ENCODE results near the gene MAN2B1. TPM values are rescaled to one million over a fixed set of nuclear protein-coding genes. Genes with fewer than 3 reads are reported as not detected.
A peak's percentile ranks its signal among the peaks of the same experiment; 100 is the strongest.

The MAN2B1 gene
- total RNA-seq, 4 donors from 2014 or later: 18.0 to 34.2 (median 29.3) TPM

GRCh38 chr19:12675940-12676339 lies 9.4 kb upstream of the MAN2B1 start:
- intact Hi-C loops (cut with DNase I; ENCODE audit: low total_unique reads) (no loop called here), in situ Hi-C loops (cut with MboI; ENCODE audit: low sequenced_read_pairs in 4 of 4) (loop anchor here in 1 of 4 donors (10.0 kb wide), 1 partner anchor 121 kb away; the partner anchor contains the start of gene ZNF564)
- Histone ChIP-seq H3K9me3 (no peaks in the 10 kb centered on the region), H3K4me3 (no peak overlapping the region), H3K27me3 (no peaks in the 10 kb centered on the region), H3K27ac (no peak overlapping the region), H3K36me3 (peaks cover 5 to 78% of the 10 kb centered on the region in 2 donors), H3K4me1 (peaks cover 2 to 11% of the 10 kb centered on the region in 2 donors)
- DNase-seq (no peak), ATAC-seq (no peak)
- no peak for TF ChIP-seq POLR2A (IDR thresholded peaks at IDR 0.05)
- TF ChIP-seq CTCF (IDR thresholded peaks at IDR 0.05 in 4 of 5, conservative IDR thresholded peaks at IDR 0.05 in 1 of 5): no peak

GRCh38 chr19:12675399-12675798 lies 8.9 kb upstream of the MAN2B1 start:
- no peaks in the 10 kb centered on the region for H3K9me3 ChIP-seq
- intact Hi-C loops (cut with DNase I; ENCODE audit: low total_unique reads): no loop called here
- H3K27ac ChIP-seq: no peak overlapping the region
- TF ChIP-seq CTCF (IDR thresholded peaks at IDR 0.05 in 4 of 5, conservative IDR thresholded peaks at IDR 0.05 in 1 of 5) (no peak), POLR2A (IDR thresholded peaks at IDR 0.05) (no peak)
- DNase-seq: no peak
- H3K4me1 ChIP-seq: peaks cover 5 to 11% of the 10 kb centered on the region in 2 donors
- in situ Hi-C loops (cut with MboI; ENCODE audit: low sequenced_read_pairs in 4 of 4): loop anchor here in 1 of 4 donors (10.0 kb wide), 1 partner anchor 121 kb away; the partner anchor contains the start of gene ZNF564
- no peak for ATAC-seq
- peaks cover 5 to 78% of the 10 kb centered on the region in 2 donors for H3K36me3 ChIP-seq
- H3K27me3 ChIP-seq: no peaks in the 10 kb centered on the region
- H3K4me3 ChIP-seq: no peak overlapping the region

GRCh38 chr19:12672744-12673143 lies 6.2 kb upstream of the MAN2B1 start:
- Histone ChIP-seq H3K27ac (no peak overlapping the region), H3K4me3 (no peak overlapping the region), H3K4me1 (peaks cover 20 to 21% of the 10 kb centered on the region in 2 donors), H3K9me3 (no peaks in the 10 kb centered on the region), H3K36me3 (peaks cover 5 to 60% of the 10 kb centered on the region in 2 donors), H3K27me3 (no peaks in the 10 kb centered on the region)
- intact Hi-C loops (cut with DNase I; ENCODE audit: low total_unique reads): loop anchor here (1.0 kb wide), 1 partner anchor 108 kb away; no protein-coding TSS in a partner anchor
- TF ChIP-seq CTCF (IDR thresholded peaks at IDR 0.05 in 4 of 5, conservative IDR thresholded peaks at IDR 0.05 in 1 of 5) (no peak), POLR2A (IDR thresholded peaks at IDR 0.05) (no peak)
- ATAC-seq: no peak
- in situ Hi-C loops (cut with MboI; ENCODE audit: low sequenced_read_pairs in 4 of 4): loop anchor here in 2 of 4 donors (5.0 to 10.0 kb wide), 2 partner anchors 110 to 118 kb away; partner anchors contain the start of gene ZNF564 (in 1 of the 2)
- DNase-seq: no peak

- Histone ChIP-seq H3K4me3 (peak overlapping the region; percentile 79 to 99 (median 94)), H3K36me3 (peaks cover 0 to 39% of the 10 kb centered on the region in 2 donors), H3K27ac (peak overlapping the region; percentile 95 to 99 (median 98)), H3K4me1 (peaks cover 33 to 36% of the 10 kb centered on the region in 2 donors), H3K27me3 (no peaks in the 10 kb centered on the region), H3K9me3 (no peaks in the 10 kb centered on the region)
- DNase-seq (no peak), ATAC-seq (no peak)
- TF ChIP-seq CTCF (IDR thresholded peaks at IDR 0.05 in 4 of 5, conservative IDR thresholded peaks at IDR 0.05 in 1 of 5) (no peak), POLR2A (IDR thresholded peaks at IDR 0.05) (no peak)
- intact Hi-C loops (cut with DNase I; ENCODE audit: low total_unique reads): no loop called here
- in situ Hi-C loops (cut with MboI; ENCODE audit: low sequenced_read_pairs in 4 of 4): loop anchor here in 2 of 4 donors (5.0 to 10.0 kb wide), 2 partner anchors 108 to 116 kb away; partner anchors contain the start of gene ZNF564 (in 1 of the 2)
Measured at GRCh38 chr19:12670159-12670928, 3.8 kb upstream of the MAN2B1 start.
